Activated T-helper 17 cell treated with anti-CD3 and anti-CD28 coated beads, Interleukin-2, amount 50 U/mL, for 72 hours (primary cell): Measurements from ENCODE around the gene AGPAT2. TPM values are rescaled to one million over a fixed set of nuclear protein-coding genes. Genes with fewer than 3 reads are reported as not detected.
A peak's percentile ranks its signal among the peaks of the same experiment; 100 is the strongest.

Experiments
- ATAC-seq: fragments of 150-1000 bp; cut with Tn5 transposase; replicated peaks from 2 replicates; pipeline ENCODE4 v1.10.0; 2021; ENCODE audit warnings: mild to moderate bottlenecking, moderate library complexity
- H3K27ac Mint-ChIP-seq: one replicate; pipeline ENCODE4 v1.8.0; 2022; ENCODE audit warnings: mixed read lengths
- H3K27me3 Mint-ChIP-seq: one replicate; pipeline ENCODE4 v1.8.0; 2022; ENCODE audit warnings: mixed read lengths
- H3K36me3 Mint-ChIP-seq: one replicate; pipeline ENCODE4 v1.8.0; 2022; ENCODE audit warnings: low read depth, mild to moderate bottlenecking, mixed read lengths
- H3K4me1 Mint-ChIP-seq: one replicate; pipeline ENCODE4 v1.8.0; 2022; ENCODE audit warnings: mixed read lengths
- H3K4me3 Mint-ChIP-seq: one replicate; pipeline ENCODE4 v1.8.0; 2022; ENCODE audit warnings: mild to moderate bottlenecking, mixed read lengths
- H3K9me3 Mint-ChIP-seq: one replicate; pipeline ENCODE4 v1.8.0; 2022; ENCODE audit warnings: mixed read lengths
- total RNA-seq, 2 donors: library from RNA; stranded (reverse); gene quantifications; one replicate each; pipeline ENCODE4 v1.2.3, GENCODE V29; 2022

AGPAT2 gene
- total RNA-seq, 2 donors from 2014 or later, result 14.6 to 15.6 TPM

DNA sequence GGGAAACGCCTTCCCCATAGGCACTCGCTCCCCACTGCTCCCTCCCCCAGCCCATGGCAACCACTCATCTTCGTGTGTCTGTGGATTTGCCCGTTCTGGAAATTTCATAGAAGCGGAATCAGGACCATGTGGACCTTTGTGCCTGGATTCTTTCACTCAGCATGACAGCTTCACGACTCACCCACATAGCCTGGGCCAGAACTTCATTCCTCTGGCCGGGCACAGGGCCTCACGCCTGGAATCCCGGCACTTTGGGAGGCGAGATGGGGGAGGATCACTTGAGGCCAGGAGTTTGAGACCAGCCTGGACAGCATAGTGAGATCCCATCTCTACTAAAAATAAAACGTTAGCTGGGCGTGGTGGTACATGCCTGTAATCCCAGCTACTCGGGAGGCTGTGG lies 13.0 kb upstream of the AGPAT2 start:
- no peaks in the 10 kb centered on the region for H3K36me3 Mint-ChIP-seq
- H3K27ac Mint-ChIP-seq, result no peak overlapping the region
- ATAC-seq, result no peak
- H3K4me1 Mint-ChIP-seq, result peaks cover 4% of the 10 kb centered on the region
- H3K9me3 Mint-ChIP-seq, result no peaks in the 10 kb centered on the region
- H3K4me3 Mint-ChIP-seq, result peak overlapping the region; percentile 77
- H3K27me3 Mint-ChIP-seq, result peaks cover 4% of the 10 kb centered on the region

DNA sequence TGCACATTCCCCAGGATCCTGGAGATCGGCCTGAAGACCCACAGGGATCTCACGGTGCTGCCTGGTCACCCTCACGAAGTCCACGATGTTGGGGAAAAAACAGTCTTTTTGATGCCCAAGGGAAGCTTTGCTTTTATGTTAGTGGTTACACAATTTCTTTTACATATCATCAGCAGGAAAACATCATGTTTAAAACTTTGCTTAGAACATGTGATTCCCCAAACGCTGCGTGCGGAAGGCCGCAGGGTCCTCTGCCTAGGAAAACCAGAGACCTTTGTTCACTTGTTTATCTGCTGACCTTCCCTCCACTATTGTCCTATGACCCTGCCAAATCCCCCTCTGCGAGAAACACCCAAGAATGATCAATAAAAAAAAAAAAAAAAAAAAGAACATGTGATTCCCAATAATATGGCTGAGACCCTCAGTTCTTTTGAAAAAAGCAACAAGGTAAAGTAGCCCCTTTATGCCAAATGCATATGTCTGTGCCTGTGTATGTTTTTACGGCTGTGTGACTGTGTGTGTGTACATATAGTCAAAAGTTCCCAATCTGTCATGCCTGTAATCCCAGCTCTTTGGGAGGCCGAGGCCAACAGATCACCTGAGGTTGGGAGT lies 11.5 kb upstream of the AGPAT2 start:
- H3K4me1 Mint-ChIP-seq, result peaks cover 4% of the 10 kb centered on the region
- no peak overlapping the region for H3K27ac Mint-ChIP-seq
- peaks cover 4% of the 10 kb centered on the region for H3K27me3 Mint-ChIP-seq
- no peaks in the 10 kb centered on the region for H3K9me3 Mint-ChIP-seq
- ATAC-seq, result no peak
- H3K4me3 Mint-ChIP-seq, result no peak overlapping the region
- no peaks in the 10 kb centered on the region for H3K36me3 Mint-ChIP-seq

DNA sequence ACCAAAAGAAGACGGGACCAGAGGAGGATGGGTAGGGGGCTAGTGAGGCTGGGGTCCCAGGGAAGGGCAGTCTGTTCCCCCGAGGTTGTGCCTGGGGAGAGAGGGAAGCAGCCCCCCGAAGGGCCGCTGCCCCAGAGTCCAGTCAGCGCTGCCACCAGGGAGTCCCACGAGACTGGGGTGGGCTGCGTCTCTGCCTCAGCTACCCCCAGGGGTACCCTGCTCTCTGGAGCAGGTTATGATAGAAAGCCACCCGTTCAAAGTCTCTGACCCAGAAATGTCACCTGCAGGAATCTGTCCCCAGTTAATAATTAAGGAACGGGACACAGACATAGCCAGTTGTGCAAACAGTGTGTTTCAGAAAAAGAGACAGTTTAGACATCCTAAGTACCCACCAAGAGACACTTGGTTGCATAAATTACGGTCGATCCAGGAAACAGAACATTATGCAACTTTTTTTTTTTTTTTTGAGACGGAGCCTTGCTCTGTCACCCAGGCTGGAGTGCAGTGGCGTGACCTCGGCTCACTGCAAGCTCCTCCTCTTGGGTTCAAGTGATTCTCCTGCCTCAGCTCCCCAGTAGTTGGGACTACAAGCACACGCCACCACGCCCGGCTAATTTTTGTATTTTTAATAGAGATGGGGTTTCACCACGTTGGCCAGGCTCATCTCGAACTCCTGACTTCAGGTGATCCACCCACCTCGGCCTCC lies 10.7 kb upstream of the AGPAT2 start:
- Mint-ChIP-seq H3K27ac (no peak overlapping the region), H3K4me1 (peaks cover 4% of the 10 kb centered on the region), H3K36me3 (no peaks in the 10 kb centered on the region), H3K9me3 (no peaks in the 10 kb centered on the region), H3K27me3 (peaks cover 8% of the 10 kb centered on the region), H3K4me3 (no peak overlapping the region)
- ATAC-seq, result no peak

DNA sequence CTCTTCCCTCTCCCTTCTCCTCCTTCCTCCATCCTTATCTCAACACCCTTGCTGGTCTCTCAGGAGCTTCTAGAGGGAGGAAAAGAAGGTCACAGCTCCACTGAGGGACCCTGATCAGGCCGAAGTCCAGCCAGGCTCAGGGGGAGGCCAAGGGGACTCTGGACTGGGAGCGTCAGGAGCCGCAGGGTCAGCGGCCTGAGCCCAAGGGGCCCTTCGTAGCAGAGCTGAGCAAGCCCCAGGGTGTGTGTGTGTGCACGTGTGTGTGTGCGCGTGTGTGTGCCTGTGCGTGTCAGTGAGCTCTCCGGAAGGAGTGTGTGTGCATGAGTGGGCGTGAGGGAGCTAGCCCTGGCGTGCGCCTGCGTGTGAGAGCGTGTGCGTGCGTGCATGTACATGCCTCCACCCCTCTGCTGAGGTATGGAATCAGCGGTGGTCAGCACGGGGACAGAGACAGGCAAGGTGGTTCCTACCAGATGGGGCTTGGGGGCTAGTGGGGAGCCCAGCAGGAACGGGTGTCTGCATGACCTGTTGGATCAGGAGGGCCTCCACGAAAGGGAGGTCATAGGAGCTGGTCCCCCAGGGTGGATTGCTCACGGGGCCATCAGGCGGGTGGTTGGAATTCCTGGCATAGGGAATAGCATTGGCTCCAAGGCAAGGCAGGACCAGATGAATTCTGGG lies 10.0 kb upstream of the AGPAT2 start:
- H3K27ac Mint-ChIP-seq, result no peak overlapping the region
- no peak for ATAC-seq
- H3K27me3 Mint-ChIP-seq, result peaks cover 8% of the 10 kb centered on the region
- no peaks in the 10 kb centered on the region for H3K36me3 Mint-ChIP-seq
- H3K9me3 Mint-ChIP-seq, result no peaks in the 10 kb centered on the region
- no peak overlapping the region for H3K4me3 Mint-ChIP-seq
- H3K4me1 Mint-ChIP-seq, result peaks cover 4% of the 10 kb centered on the region

DNA sequence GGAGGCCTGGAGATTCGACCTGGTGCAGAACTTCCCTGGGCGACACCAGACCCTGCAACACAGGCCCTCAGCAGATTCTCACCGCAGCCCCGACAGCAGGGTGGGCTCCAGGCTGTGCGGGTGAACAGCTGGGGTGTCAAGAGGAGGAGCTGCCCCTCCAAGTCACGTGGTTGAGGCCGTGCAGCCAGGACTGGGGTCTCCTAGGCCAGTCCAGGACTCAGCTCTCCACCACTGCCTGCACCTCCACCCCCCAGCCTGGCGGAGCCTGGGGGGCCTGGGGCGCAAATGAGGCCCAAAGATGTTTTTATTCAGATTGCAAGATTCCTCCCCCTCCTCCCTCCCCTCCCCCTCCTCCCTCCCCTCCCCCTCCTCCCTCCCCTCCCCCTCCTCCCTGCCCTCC lies 9.2 kb upstream of the AGPAT2 start:
- no peak overlapping the region for H3K4me3 Mint-ChIP-seq
- H3K36me3 Mint-ChIP-seq, result no peaks in the 10 kb centered on the region
- no peak for ATAC-seq
- peaks cover 8% of the 10 kb centered on the region for H3K27me3 Mint-ChIP-seq
- H3K4me1 Mint-ChIP-seq, result peaks cover 1% of the 10 kb centered on the region
- H3K27ac Mint-ChIP-seq, result no peak overlapping the region
- no peaks in the 10 kb centered on the region for H3K9me3 Mint-ChIP-seq

- Mint-ChIP-seq H3K9me3 (no peaks in the 10 kb centered on the region), H3K4me3 (no peak overlapping the region), H3K36me3 (no peaks in the 10 kb centered on the region), H3K27ac (no peak overlapping the region), H3K27me3 (peaks cover 8% of the 10 kb centered on the region), H3K4me1 (no peaks in the 10 kb centered on the region)
- no peak for ATAC-seq
These were observed 8.7 kb upstream of the AGPAT2 start for GRCh38 chr9:136695955-136696354.

- no peak overlapping the region for H3K4me3 Mint-ChIP-seq
These were observed 8.2 kb upstream of the AGPAT2 start for GRCh38 chr9:136695435-136695895.

DNA sequence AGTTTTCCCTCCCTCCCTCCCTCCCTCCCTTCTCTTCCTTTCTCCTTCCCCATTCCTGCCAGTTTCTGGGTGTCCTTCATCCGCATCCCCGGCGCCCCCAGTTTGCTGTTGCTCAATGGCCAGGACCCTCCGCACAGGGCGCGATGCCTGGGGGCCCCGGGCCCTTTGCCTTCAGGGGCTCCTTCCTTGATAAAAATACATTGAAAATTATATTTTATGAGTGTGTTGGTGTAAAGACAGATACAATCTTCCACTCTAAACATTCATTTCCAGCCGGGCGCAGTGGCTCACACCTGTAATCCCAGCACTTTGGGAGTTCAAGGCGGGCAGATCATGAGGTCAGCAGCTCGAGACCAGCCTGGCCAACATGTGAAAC lies 7.6 kb upstream of the AGPAT2 start:
- Mint-ChIP-seq H3K4me1 (no peaks in the 10 kb centered on the region), H3K27ac (no peak overlapping the region), H3K4me3 (no peak overlapping the region), H3K9me3 (no peaks in the 10 kb centered on the region), H3K27me3 (peaks cover 8% of the 10 kb centered on the region), H3K36me3 (no peaks in the 10 kb centered on the region)
- ATAC-seq, result no peak

More at GRCh38 chr9:136695435-136695895, 8.2 kb upstream of the AGPAT2 start:
- H3K4me1 Mint-ChIP-seq, result no peaks in the 10 kb centered on the region
- H3K27me3 Mint-ChIP-seq, result peaks cover 8% of the 10 kb centered on the region
- H3K9me3 Mint-ChIP-seq, result no peaks in the 10 kb centered on the region
- ATAC-seq, result no peak
- H3K27ac Mint-ChIP-seq, result no peak overlapping the region
- H3K36me3 Mint-ChIP-seq, result no peaks in the 10 kb centered on the region

GRCh38 chr9:136694163-136694871 lies 7.1 kb upstream of the AGPAT2 start:
- no peaks in the 10 kb centered on the region for H3K36me3 Mint-ChIP-seq
- H3K4me3 Mint-ChIP-seq, result no peak overlapping the region
- ATAC-seq, result peak; percentile 78
- no peaks in the 10 kb centered on the region for H3K9me3 Mint-ChIP-seq
- no peak overlapping the region for H3K27ac Mint-ChIP-seq
- H3K27me3 Mint-ChIP-seq, result peaks cover 8% of the 10 kb centered on the region
- no peaks in the 10 kb centered on the region for H3K4me1 Mint-ChIP-seq

DNA sequence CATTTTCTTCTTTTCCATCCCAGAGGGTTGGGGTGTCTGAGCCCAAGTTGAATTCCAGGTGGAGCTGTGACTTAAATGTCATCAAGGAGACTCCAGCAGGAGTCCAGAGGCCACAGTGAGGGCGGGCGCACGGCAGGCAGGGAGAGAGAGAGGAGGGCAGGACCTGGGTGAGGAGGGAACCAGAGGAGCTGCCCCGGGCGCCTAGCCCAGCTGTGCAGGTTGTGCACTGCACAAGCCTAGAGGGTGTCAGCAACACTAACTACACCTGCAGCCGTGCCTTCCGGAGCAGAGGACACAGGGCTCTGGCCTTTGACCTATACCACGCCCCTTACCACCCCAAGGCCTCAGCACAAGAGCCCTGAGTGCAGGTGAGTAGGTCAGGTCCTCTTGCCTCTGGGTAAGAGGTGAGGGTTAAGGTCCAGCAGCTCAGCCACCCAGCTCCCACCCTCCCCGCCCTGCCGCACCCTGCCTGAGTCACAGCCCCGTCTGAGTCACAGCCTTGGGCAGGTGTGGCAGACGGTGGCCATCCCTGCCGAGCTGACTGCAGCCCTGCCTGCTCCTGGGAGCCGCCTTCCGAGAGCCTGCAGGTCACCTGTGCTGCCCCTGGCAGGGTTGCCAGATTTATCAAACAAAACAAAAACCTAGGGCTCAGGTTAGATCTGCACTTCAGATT lies 6.4 kb upstream of the AGPAT2 start:
- H3K27me3 Mint-ChIP-seq, result peaks cover 8% of the 10 kb centered on the region
- H3K36me3 Mint-ChIP-seq, result no peaks in the 10 kb centered on the region
- no peaks in the 10 kb centered on the region for H3K9me3 Mint-ChIP-seq
- no peak overlapping the region for H3K27ac Mint-ChIP-seq
- ATAC-seq, result peak; percentile 82
- H3K4me1 Mint-ChIP-seq, result no peaks in the 10 kb centered on the region
- no peak overlapping the region for H3K4me3 Mint-ChIP-seq

DNA sequence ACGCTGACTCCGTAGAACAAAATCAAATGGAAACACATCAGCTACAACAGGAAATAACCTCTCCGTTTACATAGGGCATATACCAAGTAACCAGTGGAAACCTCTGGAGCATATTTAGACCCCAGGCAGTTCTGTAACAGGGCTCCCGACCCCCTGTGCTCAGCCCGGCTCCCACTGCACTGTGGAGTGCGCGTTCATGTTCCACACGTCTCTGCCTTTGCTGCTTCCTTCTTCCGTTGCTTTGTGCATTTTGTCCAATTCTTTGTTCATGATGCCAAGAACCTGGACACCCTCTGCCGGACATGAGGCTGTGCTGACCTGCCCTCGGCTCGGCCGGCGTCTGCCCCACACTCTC lies 5.9 kb upstream of the AGPAT2 start:
- ATAC-seq, result no peak
- Mint-ChIP-seq H3K27ac (no peak overlapping the region), H3K4me3 (no peak overlapping the region), H3K4me1 (no peaks in the 10 kb centered on the region), H3K27me3 (peaks cover 8% of the 10 kb centered on the region), H3K36me3 (no peaks in the 10 kb centered on the region), H3K9me3 (no peaks in the 10 kb centered on the region)

DNA sequence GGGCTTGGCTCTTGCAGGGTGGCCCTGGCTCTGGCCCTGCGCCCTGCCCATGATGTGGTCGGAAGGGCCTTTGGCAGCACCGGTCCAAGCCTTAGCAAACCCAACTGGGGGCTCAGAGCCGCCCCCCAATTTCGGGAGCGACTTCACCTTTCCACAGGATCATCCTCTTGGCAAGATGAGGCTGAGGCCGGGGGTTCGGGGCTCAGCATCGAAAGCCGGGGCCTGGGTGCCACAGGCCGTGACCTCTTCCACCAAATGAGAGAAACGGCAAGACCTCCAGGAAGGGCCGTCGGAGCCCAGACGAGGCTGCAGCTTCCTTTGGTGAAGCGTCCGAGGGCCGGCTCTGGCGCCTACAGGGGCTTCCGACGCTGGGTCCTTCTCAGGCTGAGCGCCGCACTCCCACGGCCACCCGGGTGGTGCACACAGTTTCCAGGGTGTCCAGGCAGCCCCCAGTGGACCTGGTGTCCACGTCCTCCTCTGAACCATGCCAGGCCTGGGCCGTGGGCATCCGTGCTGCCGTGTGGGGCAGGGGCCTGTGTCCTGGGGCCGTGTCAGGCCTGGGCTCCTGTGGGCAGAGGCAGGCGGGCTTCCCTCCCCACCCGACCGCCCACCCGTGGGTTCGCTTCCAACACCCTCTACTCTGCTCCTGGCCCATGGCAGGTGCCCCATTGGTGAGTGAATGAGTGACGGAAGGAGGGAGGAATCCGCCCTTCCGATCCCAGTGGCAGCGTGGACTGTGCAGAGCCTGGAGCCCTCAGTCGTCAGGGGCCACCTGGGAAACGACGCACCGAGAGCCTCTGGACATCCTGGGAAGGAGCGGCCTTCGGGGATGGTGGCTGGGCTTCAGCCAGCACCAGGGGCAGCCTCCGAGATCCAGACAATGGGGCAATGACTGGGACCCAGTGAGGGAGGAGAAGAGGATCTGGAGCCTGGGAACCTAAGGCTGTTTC lies 5.2 kb upstream of the AGPAT2 start:
- Mint-ChIP-seq H3K27me3 (peaks cover 6% of the 10 kb centered on the region), H3K4me3 (no peak overlapping the region), H3K4me1 (no peaks in the 10 kb centered on the region), H3K36me3 (no peaks in the 10 kb centered on the region), H3K27ac (no peak overlapping the region), H3K9me3 (no peaks in the 10 kb centered on the region)
- no peak for ATAC-seq

DNA sequence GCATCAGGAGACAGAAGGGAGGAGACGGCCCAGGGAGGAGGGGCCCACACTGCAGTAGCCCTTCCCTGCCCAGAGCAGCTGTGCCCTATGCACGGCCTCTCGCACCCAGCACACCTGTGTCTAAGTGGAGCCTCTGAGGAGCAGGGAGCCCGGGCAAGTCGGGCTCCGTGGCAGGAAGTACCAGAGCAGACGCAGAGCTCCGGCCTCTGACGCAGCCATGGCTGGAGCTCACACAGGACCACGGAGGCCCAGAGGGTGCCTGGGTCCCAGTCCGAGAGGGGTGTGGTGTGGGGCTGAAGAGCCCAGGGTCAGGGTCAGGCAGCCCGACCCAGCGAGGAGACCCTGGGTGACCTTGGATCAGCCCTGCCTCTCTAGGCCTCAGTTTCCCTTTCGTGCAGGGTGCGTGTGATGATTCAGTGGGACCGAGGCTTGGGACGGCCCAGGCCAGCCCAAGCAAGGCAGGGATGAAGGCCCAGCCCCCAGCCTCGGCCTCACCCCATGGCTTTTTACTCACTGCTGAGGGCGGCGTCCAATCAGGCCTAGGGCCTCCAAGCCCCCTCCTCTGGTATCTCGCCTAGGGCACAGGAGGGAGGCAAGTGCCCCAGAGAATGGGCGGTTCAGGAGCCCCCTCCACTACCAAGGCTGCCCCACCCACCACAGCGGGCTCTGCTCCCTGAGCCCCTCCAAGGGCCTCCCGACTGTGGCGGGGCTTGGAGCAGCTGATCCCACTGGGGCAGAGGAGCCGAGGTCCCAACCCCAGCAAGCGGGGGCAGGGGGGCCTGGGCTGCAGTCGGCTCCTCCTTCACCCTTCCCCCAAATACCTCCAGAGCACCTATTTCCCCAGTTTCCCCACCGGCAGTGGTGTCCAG lies 4.3 kb upstream of the AGPAT2 start:
- Mint-ChIP-seq H3K4me3 (no peak overlapping the region), H3K27me3 (peaks cover 3% of the 10 kb centered on the region), H3K9me3 (no peaks in the 10 kb centered on the region)

More for the DNA sequence above, 4.3 kb upstream of the AGPAT2 start:
- Mint-ChIP-seq H3K36me3 (no peaks in the 10 kb centered on the region), H3K4me1 (no peaks in the 10 kb centered on the region), H3K27ac (no peak overlapping the region)
- ATAC-seq, result no peak
